Measurements from ENCODE around the gene ALG12. TPM values are rescaled to one million over a fixed set of nuclear protein-coding genes. Genes with fewer than 3 reads are reported as not detected.

The ALG12 gene
- total RNA-seq, 1 experiment from 2014 or later: 29.2 TPM

GRCh38 chr22:49961601-49962011, 43.4 kb upstream of the ALG12 start:
- Mint-ChIP-seq H3K27me3 (ENCODE audit: low read depth) (no peaks in the 10 kb centered on the region; the same call in 1 of the 2 replicates), H3K9me3 (no peaks in the 10 kb centered on the region), H3K4me3 (peak overlapping the region; percentile 81), H3K36me3 (peaks cover 7% of the 10 kb centered on the region), H3K27ac (no peak overlapping the region; the same call in 1 of the 2 replicates), H3K4me1 (peaks cover 5% of the 10 kb centered on the region; the same call in 1 of the 2 replicates)
- ChIA-PET POLR2A (interaction anchor here (0.5 kb wide), 1 partner anchor 269 kb away, joined by 6 read pairs; no protein-coding TSS in a partner anchor), CTCF (interaction anchor here (0.8 to 2.5 kb wide), 6 partner anchors 10 to 245 kb away, joined by 3 to 17 read pairs (median 5); no protein-coding TSS in a partner anchor)
- DNase-seq (ENCODE audit: low spot score): peak; percentile 48
- TF ChIP-seq USF1 (CRISPR knock-in tag; IDR thresholded peaks at IDR 0.05) (0 out of 2 replicates have a peak, but pooled peaks have one; percentile 20), FOXP4 (CRISPR knock-in tag; IDR thresholded peaks at IDR 0.05) (peak; percentile 36; the same call in 1 of the 2 replicates), ZBTB43 (CRISPR knock-in tag; IDR thresholded peaks at IDR 0.05) (no peak), SMAD4 (CRISPR knock-in tag; IDR thresholded peaks at IDR 0.05) (no peak), JUN (CRISPR knock-in tag; IDR thresholded peaks at IDR 0.05) (peak; percentile 16; the same call in 1 of the 2 replicates), TEAD1 (CRISPR knock-in tag; IDR thresholded peaks at IDR 0.05) (no peak), CREM (CRISPR knock-in tag; IDR thresholded peaks at IDR 0.05) (no peak), USF2 (CRISPR knock-in tag; IDR thresholded peaks at IDR 0.05) (no peak), MAX (CRISPR knock-in tag; IDR thresholded peaks at IDR 0.05) (0 out of 2 replicates have a peak, but pooled peaks have one; percentile 48), AR (CRISPR knock-in tag; IDR thresholded peaks at IDR 0.05) (no peak), IRF2 (CRISPR knock-in tag; IDR thresholded peaks at IDR 0.05; ENCODE audit: borderline replicate concordance, low read depth) (no peak), ZNF425 (CRISPR knock-in tag; conservative IDR thresholded peaks at IDR 0.05) (no peak), HMGXB4 (CRISPR knock-in tag; IDR thresholded peaks at IDR 0.05) (no peak), ZNF532 (CRISPR knock-in tag; IDR thresholded peaks at IDR 0.05; ENCODE audit: borderline replicate concordance) (no peak), MXD4 (CRISPR knock-in tag; IDR thresholded peaks at IDR 0.05; ENCODE audit: borderline replicate concordance) (no peak), KAT7 (CRISPR knock-in tag; IDR thresholded peaks at IDR 0.05; ENCODE audit: borderline replicate concordance) (no peak)
- no peak for ATAC-seq

All from WTC11 (cell line).